Endothelial cell of umbilical vein (primary cell): ENCODE measurements around the gene PGF. TPM values are rescaled to one million over a fixed set of nuclear protein-coding genes. Genes with fewer than 3 reads are reported as not detected.

ENCODE experiments used
- BruUV-seq: library from RNA; stranded (reverse); fragments of 400-500 nt; replicated peaks from 2 replicates; lab custom pipeline; 2021; lab: Mats Ljungman, UMichigan
- CTCF ChIA-PET: fragments of 300-600, 350-600 bp; sonication (Branson Sonifier 250); formaldehyde crosslinking; loops from one replicate; lab custom pipeline; 2021; ENCODE audit warnings: antibody characterized with exemption, inconsistent platforms; lab: Charles Lee
- POLR2A ChIA-PET: fragments of 300-600, 350-600 bp; sonication (Branson Sonifier 250); formaldehyde crosslinking; loops from one replicate; lab custom pipeline; 2021; ENCODE audit warnings: antibody characterized with exemption, inconsistent platforms; lab: Charles Lee
- DNase-seq: peaks from one replicate; pipeline ENCODE4 v3.0.0-alpha.2; 2011; ENCODE audit warnings: low read depth, low spot score
- FAIRE-seq: peaks from 2 replicates; lab custom pipeline; 2011; peaks lifted over from hg19 to GRCh38; lab: Jason Lieb, UNC
- H2AFZ ChIP-seq: 2 replicates; pipeline ENCODE4 v1.6.0; 2012; ENCODE audit warnings: low read depth, low read length, control low read depth, inconsistent platforms
- H3K27ac ChIP-seq: 2 replicates; pipeline ENCODE4 v1.5.1; 2011; ENCODE audit warnings: low read depth, mild to moderate bottlenecking, control low read depth, low read length, moderate library complexity; ENCODE audit not compliant: insufficient read depth
- H3K27me3 ChIP-seq, 2 experiments: 2 replicates each; pipeline versions ENCODE4 v1.6.0 to v1.6.1; 2011; ENCODE audit warnings: low read length in 2 of 2, mixed read lengths in 1 of 2; ENCODE audit not compliant: control insufficient read depth in 2 of 2, insufficient read depth in 2 of 2
- H3K36me3 ChIP-seq, 2 experiments: 2 replicates in 1 of 2; 3 replicates in 1 of 2; pipeline ENCODE4 v1.5.1; 2011; ENCODE audit warnings: low read length in 2 of 2, mild to moderate bottlenecking in 1 of 2, moderate library complexity in 1 of 2; ENCODE audit not compliant: control insufficient read depth in 2 of 2, insufficient read depth in 2 of 2; ENCODE audit errors: extremely low read depth in 1 of 2
- H3K4me1 ChIP-seq: 3 replicates; pipeline ENCODE4 v1.5.1; 2011; ENCODE audit warnings: mild to moderate bottlenecking, low read length; ENCODE audit not compliant: control insufficient read depth, insufficient read depth; ENCODE audit errors: extremely low read depth
- H3K4me2 ChIP-seq: 2 replicates; pipeline ENCODE4 v1.6.1; 2011; ENCODE audit warnings: low read length, control low read depth, mixed read lengths; ENCODE audit not compliant: insufficient read depth
- H3K4me3 ChIP-seq, 3 experiments: fragments of 200-600 bp in 1 of 3; sonication (generic), shearing (Covaris generic) in 1 of 3; replicated peaks in 1 of 3; 2 replicates each; pipeline ENCODE4 v1.5.1; 2011 to 2016; ENCODE audit warnings: control low read depth in 3 of 3, low read length in 3 of 3, mild to moderate bottlenecking in 2 of 3, inconsistent platforms in 1 of 3, low read depth in 1 of 3, moderate library complexity in 1 of 3; ENCODE audit not compliant: insufficient read depth in 1 of 3
- H3K79me2 ChIP-seq: 2 replicates; pipeline ENCODE4 v1.6.0; 2012; ENCODE audit warnings: low read length, inconsistent platforms; ENCODE audit not compliant: control insufficient read depth, insufficient read depth
- H3K9ac ChIP-seq: replicated peaks from 2 replicates; pipeline ENCODE3; 2011; ENCODE audit warnings: low read length, control low read depth; ENCODE audit not compliant: insufficient read depth; ENCODE audit errors: extremely low read depth
- H3K9me1 ChIP-seq: replicated peaks from 3 replicates; pipeline ENCODE4 v1.6.0; 2011; ENCODE audit warnings: mild to moderate bottlenecking, low read length; ENCODE audit not compliant: control insufficient read depth, insufficient read depth; ENCODE audit errors: extremely low read depth
- H3K9me3 ChIP-seq: replicated peaks from 2 replicates; pipeline ENCODE4 v1.5.1; 2012; ENCODE audit warnings: low read length, inconsistent platforms; ENCODE audit not compliant: control insufficient read depth, insufficient read depth
- H4K20me1 ChIP-seq: replicated peaks from 2 replicates; pipeline ENCODE3; 2011; ENCODE audit warnings: mild to moderate bottlenecking, low read length; ENCODE audit not compliant: control insufficient read depth, insufficient read depth; ENCODE audit errors: extremely low read depth
- EZH2 ChIP-seq: IDR thresholded peaks from 2 replicates; pipeline ENCODE4 v1.6.1; 2012; ENCODE audit warnings: borderline replicate concordance, low read depth, mild to moderate bottlenecking, moderate library complexity, low read length, inconsistent platforms; ENCODE audit not compliant: severe bottlenecking
- FOS ChIP-seq: IDR thresholded peaks from 2 replicates; pipeline ENCODE4 v1.6.1; 2011; ENCODE audit warnings: mild to moderate bottlenecking, low read length, moderate library complexity, borderline replicate concordance; ENCODE audit not compliant: insufficient read depth
- GATA2 ChIP-seq: IDR thresholded peaks from 2 replicates; pipeline ENCODE4 v1.7.0; 2011; ENCODE audit warnings: low read depth, mild to moderate bottlenecking, moderate library complexity, mixed read lengths, low read length; ENCODE audit not compliant: insufficient read length, insufficient read depth
- JUN ChIP-seq: IDR thresholded peaks from 2 replicates; pipeline ENCODE4 v1.6.1; 2011; ENCODE audit warnings: borderline replicate concordance, low read depth; ENCODE audit not compliant: insufficient read length, insufficient read depth
- MYC ChIP-seq: IDR thresholded peaks from one replicate; pipeline ENCODE4 v1.6.1; 2011; ENCODE audit warnings: mild to moderate bottlenecking, low read depth, low read length
- POLR2A ChIP-seq: IDR thresholded peaks from 2 replicates; pipeline ENCODE4 v1.6.1; 2012; ENCODE audit warnings: low read depth, mild to moderate bottlenecking, control low read depth, low read length
- POLR2AphosphoS5 ChIP-seq: IDR thresholded peaks from 2 replicates; pipeline ENCODE4 v1.6.1; 2012; ENCODE audit warnings: low read depth, mild to moderate bottlenecking, control low read depth, low read length, moderate library complexity; ENCODE audit not compliant: insufficient read depth
- dilution Hi-C: fragments of 300-500 bp; cut with MboI; formaldehyde crosslinking; loops from one replicate; pipeline ENCODE4 v1.15.0; 2019; ENCODE audit warnings: low sequenced_read_pairs; ENCODE audit not compliant: extremely low pct_ligation_motif_present
- intact Hi-C: fragments of 100-400 bp; cut with micrococcal nuclease; formaldehyde crosslinking; loops from one replicate; pipeline ENCODE4 v1.10.0; 2022
- polyA plus RNA-seq, 4 experiments: library from polyadenylated mRNA; depleted of rRNA in 3 of 4; stranded (reverse) in 3 of 4; unstranded in 1 of 4; fragments of >200 nt; gene quantifications; 2 replicates each; pipeline versions ENCODE4 v1.2.1 to v1.2.3, GENCODE V29; 2011 to 2012; ENCODE audit warnings: missing spikeins in 1 of 4
- total RNA-seq: library from RNA; stranded (reverse); gene quantifications from 2 replicates; pipeline ENCODE4 v1.2.3, GENCODE V29; 2021
- TF ChIP-seq, protein P1 (sequence below), 2 donors: IDR thresholded peaks; 1 replicate in 1 of 2; 2 replicates in 1 of 2; pipeline ENCODE4 v1.5.1; 2011; ENCODE audit warnings: low read length in 2 of 2, mild to moderate bottlenecking in 2 of 2, moderate library complexity in 2 of 2, control low read depth in 1 of 2, inconsistent platforms in 1 of 2, low read depth in 1 of 2; ENCODE audit not compliant: insufficient read depth in 1 of 2; ENCODE audit errors: extremely low read depth in 1 of 2
- TF ChIP-seq, protein P2 (sequence below): IDR thresholded peaks from 2 replicates; pipeline ENCODE4 v1.6.1; 2011; ENCODE audit not compliant: insufficient read depth, insufficient read length

The PGF gene
- total and polyA plus RNA-seq, 2 donors (not counting 3 experiments of a cell fraction or from before 2014, with no cell fraction given) = 89.0 to 206 TPM

- Histone ChIP-seq H3K4me2 (no peak overlapping the region), H3K79me2 (no peaks in the 10 kb centered on the region), H3K27ac (no peak overlapping the region), H3K36me3 (peaks cover 12 to 24% of the 10 kb centered on the region in 2 experiments), H3K9ac (no peak overlapping the region), H3K27me3 (no peaks in the 10 kb centered on the region), H3K4me1 (peaks cover 5% of the 10 kb centered on the region), H3K9me1 (no peaks in the 10 kb centered on the region), H3K9me3 (no peaks in the 10 kb centered on the region), H3K4me3 (no peak overlapping the region), H4K20me1 (no peaks in the 10 kb centered on the region), H2AFZ (no peak overlapping the region)
- dilution Hi-C loops = no loop called here
- intact Hi-C loops = loop anchor here (1.0 to 5.0 kb wide), 3 partner anchors 24 to 298 kb away; partner anchors contain the start of gene DLST
- BruUV-seq = no TSS peak
- no peak for DNase-seq
- TF ChIP-seq FOS = no peak
- TF ChIP-seq POLR2A = peak; percentile 12
- CTCF ChIA-PET = interaction anchor here (0.9 to 7.0 kb wide), 18 partner anchors 8 to 295 kb away, joined by 3 to 468 read pairs (median 10); partner anchors contain the start of genes DLST, LTBP2 and RPS6KL1
- POLR2A ChIA-PET = interaction anchor here (1.5 kb wide), 1 partner anchor 44 kb away, joined by 6 read pairs; no protein-coding TSS in a partner anchor
- FAIRE-seq = no peak
Measured at GRCh38 chr14:74904635-74905503, 50.5 kb downstream of the PGF start.

DNA sequence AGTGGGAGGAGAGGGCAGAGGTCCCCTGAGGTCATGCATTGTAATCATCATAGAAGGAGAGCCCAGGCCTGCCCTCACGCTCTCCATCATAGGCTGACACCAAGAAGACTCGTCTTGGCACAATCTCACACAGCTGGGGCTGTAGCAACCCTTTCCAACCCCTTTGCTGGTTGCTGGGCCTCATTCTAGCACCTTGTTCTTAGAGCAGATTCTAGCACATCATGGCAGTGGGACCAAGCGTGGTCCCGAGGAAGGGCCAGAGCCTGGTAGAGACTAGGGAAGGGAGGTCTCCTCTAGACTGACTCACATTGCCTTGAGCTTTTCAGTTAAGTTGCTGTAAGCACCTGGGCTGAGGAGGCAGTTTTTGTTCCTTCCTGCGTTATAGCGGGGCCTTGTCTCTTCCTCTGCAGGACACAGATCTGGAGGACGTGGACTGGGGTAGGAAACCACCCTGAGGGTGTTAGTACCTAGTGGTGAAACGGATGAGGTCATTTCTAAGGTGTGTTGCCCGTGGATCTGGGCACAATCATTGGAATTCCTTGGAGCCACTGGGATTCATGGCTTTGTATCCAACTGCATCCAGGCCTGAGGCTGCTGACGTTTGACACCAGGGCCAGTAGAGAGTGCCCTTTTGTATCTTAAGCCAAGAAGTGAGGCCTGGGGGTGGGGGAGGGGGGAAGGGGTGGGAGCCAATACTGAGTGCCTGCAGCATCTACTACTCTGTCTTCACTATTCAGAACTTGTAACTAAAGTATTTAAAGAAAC, 52.3 kb downstream of the PGF start:
- FAIRE-seq = no peak
- Histone ChIP-seq H3K36me3 (peaks cover 28 to 40% of the 10 kb centered on the region in 2 experiments), H3K27ac (no peak overlapping the region), H3K27me3 (no peaks in the 10 kb centered on the region), H2AFZ (no peak overlapping the region), H3K4me3 (no peak overlapping the region), H3K4me1 (no peaks in the 10 kb centered on the region), H3K9me1 (no peaks in the 10 kb centered on the region), H3K9me3 (no peaks in the 10 kb centered on the region), H3K9ac (no peak overlapping the region), H3K79me2 (no peaks in the 10 kb centered on the region), H4K20me1 (no peaks in the 10 kb centered on the region), H3K4me2 (no peak overlapping the region)
- dilution Hi-C loops (no loop called here), intact Hi-C loops (no loop called here)
- TF ChIP-seq EZH2 = no peak
- TF ChIP-seq, protein P1, sequence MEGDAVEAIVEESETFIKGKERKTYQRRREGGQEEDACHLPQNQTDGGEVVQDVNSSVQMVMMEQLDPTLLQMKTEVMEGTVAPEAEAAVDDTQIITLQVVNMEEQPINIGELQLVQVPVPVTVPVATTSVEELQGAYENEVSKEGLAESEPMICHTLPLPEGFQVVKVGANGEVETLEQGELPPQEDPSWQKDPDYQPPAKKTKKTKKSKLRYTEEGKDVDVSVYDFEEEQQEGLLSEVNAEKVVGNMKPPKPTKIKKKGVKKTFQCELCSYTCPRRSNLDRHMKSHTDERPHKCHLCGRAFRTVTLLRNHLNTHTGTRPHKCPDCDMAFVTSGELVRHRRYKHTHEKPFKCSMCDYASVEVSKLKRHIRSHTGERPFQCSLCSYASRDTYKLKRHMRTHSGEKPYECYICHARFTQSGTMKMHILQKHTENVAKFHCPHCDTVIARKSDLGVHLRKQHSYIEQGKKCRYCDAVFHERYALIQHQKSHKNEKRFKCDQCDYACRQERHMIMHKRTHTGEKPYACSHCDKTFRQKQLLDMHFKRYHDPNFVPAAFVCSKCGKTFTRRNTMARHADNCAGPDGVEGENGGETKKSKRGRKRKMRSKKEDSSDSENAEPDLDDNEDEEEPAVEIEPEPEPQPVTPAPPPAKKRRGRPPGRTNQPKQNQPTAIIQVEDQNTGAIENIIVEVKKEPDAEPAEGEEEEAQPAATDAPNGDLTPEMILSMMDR (IDR thresholded peaks at IDR 0.05; ENCODE audit: extremely low read depth in 1 of 2, insufficient read depth in 1 of 2, low read depth in 1 of 2, low read length in 2 of 2) = no peak
- TF ChIP-seq GATA2 = no peak
- no peak for TF ChIP-seq POLR2A
- no peak for TF ChIP-seq FOS
- TF ChIP-seq POLR2AphosphoS5 = no peak
- TF ChIP-seq JUN = no peak
- TF ChIP-seq MYC = no peak
- TF ChIP-seq, protein P2, sequence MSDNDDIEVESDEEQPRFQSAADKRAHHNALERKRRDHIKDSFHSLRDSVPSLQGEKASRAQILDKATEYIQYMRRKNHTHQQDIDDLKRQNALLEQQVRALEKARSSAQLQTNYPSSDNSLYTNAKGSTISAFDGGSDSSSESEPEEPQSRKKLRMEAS = no peak
- BruUV-seq = TSS peak; percentile 56
- DNase-seq = no peak
- ChIA-PET POLR2A (no interaction called here), CTCF (interaction anchor here (8.0 kb wide), 1 partner anchor 41 kb away, joined by 61 read pairs; no protein-coding TSS in a partner anchor)
